Measurements from ENCODE around the gene PLPPR2. TPM values are rescaled to one million over a fixed set of nuclear protein-coding genes. Genes with fewer than 3 reads are reported as not detected.
A peak's percentile ranks its signal among the peaks of the same experiment; 100 is the strongest.
"Not testable (repeated sequence)": the region's sequence is repeated elsewhere in the genome, so short reads cannot be mapped to it uniquely, and the experiment has no call there.

The PLPPR2 gene
- total RNA-seq, 1 experiment from 2014 or later, result 5.6 TPM

DNA sequence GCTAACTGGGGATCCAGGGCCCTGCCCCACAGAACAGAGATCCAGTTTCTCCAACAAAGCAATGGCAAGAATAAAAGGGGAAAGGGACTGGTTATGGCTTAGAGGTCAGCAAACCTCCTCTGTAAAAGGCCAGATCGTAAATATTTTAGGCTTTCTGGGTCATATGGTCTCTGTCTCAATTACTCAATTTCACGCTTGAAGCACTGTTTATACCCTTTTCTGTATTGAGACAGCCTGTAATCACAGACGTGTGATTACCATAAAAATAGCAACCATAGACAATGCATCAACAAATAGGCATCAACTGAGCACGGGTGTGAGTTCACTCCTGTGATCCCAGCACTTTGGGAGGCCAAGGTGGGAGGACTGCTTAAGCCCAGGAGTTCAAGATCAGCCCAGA lies 25.1 kb upstream of the PLPPR2 start:
- peaks cover under 1% of the 10 kb centered on the region for H3K36me3 ChIP-seq (ENCODE audit: control insufficient read depth, insufficient read depth, low read length)
- H3K27me3 ChIP-seq (replicated peaks; ENCODE audit: control insufficient read depth, insufficient read depth, low read length), result no peaks in the 10 kb centered on the region
- no peak for DNase-seq
- H3K9me3 ChIP-seq, result no peaks in the 10 kb centered on the region
- Mint-ChIP-seq H3K4me1 (ENCODE audit: low read depth, unreplicated experiment) (no peaks in the 10 kb centered on the region), H3K36me3 (ENCODE audit: insufficient read depth, unreplicated experiment) (peaks cover 26% of the 10 kb centered on the region), H3K27ac (ENCODE audit: unreplicated experiment) (no peak overlapping the region), H3K9me3 (ENCODE audit: unreplicated experiment) (no peaks in the 10 kb centered on the region), H3K27me3 (ENCODE audit: insufficient read depth, unreplicated experiment) (no peaks in the 10 kb centered on the region), H3K4me3 (ENCODE audit: unreplicated experiment) (no peak overlapping the region)
- H3K4me3 ChIP-seq (ENCODE audit: low read depth, low read length), result no peak overlapping the region
- intact Hi-C loops (cut with micrococcal nuclease; ENCODE audit: unreplicated experiment), result no loop called here
- CTCF ChIA-PET, result no interaction called here
- no peaks in the 10 kb centered on the region for H3K4me1 ChIP-seq
- POLR2A ChIA-PET, result no interaction called here
- BruUV-seq (replicated peaks), result no TSS peak
- TF ChIP-seq CTCF (IDR thresholded peaks at IDR 0.05; ENCODE audit: insufficient read depth in 1 of 2, low read depth in 1 of 2, low read length in 1 of 2, severe bottlenecking in 1 of 2, unreplicated experiment in 1 of 2), result no peak

GRCh38 chr19:11331502-11331901 lies 23.7 kb upstream of the PLPPR2 start:
- intact Hi-C loops (cut with micrococcal nuclease; ENCODE audit: unreplicated experiment), result no loop called here
- peaks cover 5% of the 10 kb centered on the region for H3K36me3 ChIP-seq (ENCODE audit: control insufficient read depth, insufficient read depth, low read length)
- no peaks in the 10 kb centered on the region for H3K4me1 Mint-ChIP-seq (ENCODE audit: low read depth, unreplicated experiment)
- no peak for DNase-seq
- H3K4me3 ChIP-seq (ENCODE audit: low read depth, low read length), result no peak overlapping the region
- CTCF ChIA-PET, result interaction anchor here (0.7 kb wide), 1 partner anchor 8 kb away, joined by 3 read pairs; the partner anchor contains the start of gene RAB3D
- POLR2A ChIA-PET, result no interaction called here
- no peaks in the 10 kb centered on the region for H3K9me3 Mint-ChIP-seq (ENCODE audit: unreplicated experiment)
- H3K27me3 ChIP-seq (replicated peaks; ENCODE audit: control insufficient read depth, insufficient read depth, low read length), result no peaks in the 10 kb centered on the region
- BruUV-seq (replicated peaks), result no TSS peak
- H3K4me3 Mint-ChIP-seq (ENCODE audit: unreplicated experiment), result no peak overlapping the region
- TF ChIP-seq CTCF (IDR thresholded peaks at IDR 0.05; ENCODE audit: insufficient read depth in 1 of 2, low read depth in 1 of 2, low read length in 1 of 2, severe bottlenecking in 1 of 2, unreplicated experiment in 1 of 2), result no peak
- no peaks in the 10 kb centered on the region for H3K27me3 Mint-ChIP-seq (ENCODE audit: insufficient read depth, unreplicated experiment)
- no peak overlapping the region for H3K27ac Mint-ChIP-seq (ENCODE audit: unreplicated experiment)
- no peaks in the 10 kb centered on the region for H3K4me1 ChIP-seq
- H3K9me3 ChIP-seq, result no peaks in the 10 kb centered on the region
- H3K36me3 Mint-ChIP-seq (ENCODE audit: insufficient read depth, unreplicated experiment), result peaks cover 36% of the 10 kb centered on the region

DNA sequence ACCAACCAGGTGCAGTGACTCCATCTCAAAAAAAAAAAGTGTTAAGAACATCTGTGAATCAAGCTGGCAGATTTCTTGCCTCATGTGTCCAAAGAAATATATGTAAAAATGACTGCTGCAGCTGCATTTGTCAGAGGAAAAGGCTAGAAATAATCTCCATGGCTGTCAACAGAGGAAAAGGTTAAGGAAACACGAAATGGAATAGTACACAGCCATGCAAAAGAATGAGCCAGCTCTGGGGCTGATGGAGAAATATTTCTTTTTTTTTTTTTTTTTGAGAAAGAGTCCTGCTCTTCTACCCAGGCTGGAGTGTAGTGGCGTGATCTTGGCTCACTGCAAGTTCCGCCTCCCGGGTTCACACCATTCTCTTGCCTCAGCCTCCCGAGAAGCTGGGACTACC lies 22.4 kb upstream of the PLPPR2 start:
- no peak overlapping the region for H3K27ac Mint-ChIP-seq (ENCODE audit: unreplicated experiment)
- no peaks in the 10 kb centered on the region for H3K27me3 Mint-ChIP-seq (ENCODE audit: insufficient read depth, unreplicated experiment)
- no peak for TF ChIP-seq CTCF (IDR thresholded peaks at IDR 0.05; ENCODE audit: insufficient read depth in 1 of 2, low read depth in 1 of 2, low read length in 1 of 2, severe bottlenecking in 1 of 2, unreplicated experiment in 1 of 2)
- peaks cover 36% of the 10 kb centered on the region for H3K36me3 Mint-ChIP-seq (ENCODE audit: insufficient read depth, unreplicated experiment)
- H3K27me3 ChIP-seq (replicated peaks; ENCODE audit: control insufficient read depth, insufficient read depth, low read length), result no peaks in the 10 kb centered on the region
- CTCF ChIA-PET, result interaction anchor here (0.7 kb wide), 1 partner anchor 1172 kb away, joined by 3 read pairs; no protein-coding TSS in a partner anchor
- H3K4me3 ChIP-seq (ENCODE audit: low read depth, low read length), result no peak overlapping the region
- no peak overlapping the region for H3K4me3 Mint-ChIP-seq (ENCODE audit: unreplicated experiment)
- no TSS peak for BruUV-seq (replicated peaks)
- H3K4me1 ChIP-seq, result peaks cover 1% of the 10 kb centered on the region
- DNase-seq, result no peak
- H3K36me3 ChIP-seq (ENCODE audit: control insufficient read depth, insufficient read depth, low read length), result peaks cover 5% of the 10 kb centered on the region
- H3K4me1 Mint-ChIP-seq (ENCODE audit: low read depth, unreplicated experiment), result no peaks in the 10 kb centered on the region
- no peaks in the 10 kb centered on the region for H3K9me3 Mint-ChIP-seq (ENCODE audit: unreplicated experiment)
- H3K9me3 ChIP-seq, result no peaks in the 10 kb centered on the region
- POLR2A ChIA-PET, result no interaction called here
- intact Hi-C loops (cut with micrococcal nuclease; ENCODE audit: unreplicated experiment), result no loop called here

DNA sequence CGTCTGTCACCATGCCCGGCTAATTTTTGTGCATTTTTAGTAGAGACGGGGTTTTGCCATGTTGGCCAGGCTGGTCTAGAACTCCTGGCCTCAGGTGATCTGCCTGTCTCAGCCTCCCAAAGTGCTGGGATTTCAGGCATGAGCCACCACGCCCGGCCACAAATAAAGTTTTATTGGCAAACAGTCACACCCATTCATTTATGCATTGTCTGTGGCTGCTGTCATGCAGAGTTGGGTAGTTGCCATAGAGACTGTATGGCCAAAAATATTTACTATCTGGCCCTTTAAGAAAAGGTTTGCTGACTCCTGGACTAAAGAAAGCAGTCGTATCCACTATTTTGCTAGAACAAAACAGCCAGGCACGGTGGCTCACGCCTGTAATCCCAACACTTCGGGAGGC lies 21.4 kb upstream of the PLPPR2 start:
- H3K4me1 ChIP-seq, result peaks cover 11% of the 10 kb centered on the region
- POLR2A ChIA-PET; H3K27ac Mint-ChIP-seq (ENCODE audit: unreplicated experiment); H3K4me1 Mint-ChIP-seq (ENCODE audit: low read depth, unreplicated experiment); H3K27me3 Mint-ChIP-seq (ENCODE audit: insufficient read depth, unreplicated experiment); intact Hi-C loops (cut with micrococcal nuclease; ENCODE audit: unreplicated experiment); H3K4me3 Mint-ChIP-seq (ENCODE audit: unreplicated experiment); H3K4me3 ChIP-seq (ENCODE audit: low read depth, low read length); H3K9me3 Mint-ChIP-seq (ENCODE audit: unreplicated experiment); H3K36me3 ChIP-seq (ENCODE audit: control insufficient read depth, insufficient read depth, low read length); CTCF ChIA-PET; BruUV-seq (replicated peaks); H3K27me3 ChIP-seq (replicated peaks; ENCODE audit: control insufficient read depth, insufficient read depth, low read length); H3K9me3 ChIP-seq: not testable (repeated sequence)
- peak in 1 of 2 experiments; percentile 21 for DNase-seq
- H3K36me3 Mint-ChIP-seq (ENCODE audit: insufficient read depth, unreplicated experiment), result peaks cover 36% of the 10 kb centered on the region

Data from Caco-2 (cell line).